HG03520 (cell line): Measurements from ENCODE around the gene CD14.
"Not testable (repeated sequence)": the region's sequence is repeated elsewhere in the genome, so short reads cannot be mapped to it uniquely, and the experiment has no call there.

Experiments
- ATAC-seq: cut with Tn5 transposase; IDR thresholded peaks from one replicate; pipeline ENCODE4 v1.9.1; 2021; ENCODE audit warnings: mild to moderate bottlenecking, moderate library complexity; ENCODE audit not compliant: unreplicated experiment

The CD14 gene

DNA sequence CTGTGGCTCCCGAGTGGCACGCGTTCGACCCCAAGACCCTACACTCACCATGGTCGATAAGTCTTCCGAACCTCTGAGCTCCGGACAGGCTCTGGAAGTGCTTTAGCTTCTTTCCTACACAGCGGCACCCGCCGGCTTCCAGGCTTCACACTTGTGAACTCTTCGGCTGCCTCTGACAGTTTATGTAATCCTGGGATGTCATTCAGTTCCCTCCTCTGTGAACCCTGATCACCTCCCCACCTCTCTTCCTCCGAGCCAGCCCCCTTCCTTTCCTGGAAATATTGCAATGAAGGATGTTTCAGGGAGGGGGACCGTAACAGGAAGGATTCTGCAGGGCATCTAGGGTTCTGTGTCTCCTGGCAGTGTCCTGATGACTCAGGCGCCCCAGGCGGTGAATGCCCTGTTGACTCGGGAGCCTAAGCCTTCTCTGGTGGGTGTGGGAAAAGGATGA is at the start of gene CD14:
Gene CD14, minus strand, starts transcription at position 155 of the 451 bp plus-strand sequence. Its CDS starts 104 bp downstream, at position 51.
- ATAC-seq = peak; percentile 16

DNA sequence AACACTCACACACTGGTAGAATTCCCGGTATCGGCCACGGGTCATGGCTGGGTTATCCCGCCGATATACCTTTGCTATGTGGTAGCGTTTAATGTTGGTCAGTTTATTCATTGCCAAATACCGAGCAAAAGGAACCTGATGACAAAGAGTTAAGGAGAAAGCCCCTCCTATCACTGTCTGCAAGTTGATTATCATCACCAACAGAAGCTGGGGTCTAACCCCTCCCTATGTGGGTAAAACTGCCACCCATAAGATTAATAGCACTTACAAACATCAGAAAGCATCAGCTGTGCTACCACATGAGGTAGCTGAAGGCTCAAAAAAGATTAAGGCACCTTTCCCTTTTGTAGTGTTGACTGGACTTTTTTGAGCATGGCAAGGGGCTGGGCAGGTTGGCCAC is 46.0 kb upstream of the CD14 start:
- ATAC-seq = no peak

GRCh38 chr5:140677947-140678346 is 45.0 kb upstream of the CD14 start:
- no peak for ATAC-seq

DNA sequence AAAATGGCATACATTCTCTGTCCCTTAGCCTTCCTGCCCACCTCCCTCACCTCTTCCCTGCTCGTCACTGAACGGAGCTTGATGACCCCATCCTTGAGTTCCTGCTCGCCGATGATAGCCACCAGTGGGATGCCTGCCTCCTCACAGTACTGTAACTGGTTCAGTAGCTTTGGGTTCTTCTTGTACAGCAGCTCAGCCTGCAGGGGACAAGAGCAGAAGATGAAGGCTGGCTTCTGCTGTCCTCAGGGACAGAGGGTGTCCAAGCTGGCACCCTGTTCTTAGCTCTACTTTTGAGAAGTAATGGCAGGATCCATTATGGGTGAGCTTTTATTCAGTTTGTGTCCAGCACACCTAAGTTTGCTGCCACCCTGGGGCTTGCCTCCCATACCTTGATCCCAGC is 41.7 kb upstream of the CD14 start:
- no peak for ATAC-seq

DNA sequence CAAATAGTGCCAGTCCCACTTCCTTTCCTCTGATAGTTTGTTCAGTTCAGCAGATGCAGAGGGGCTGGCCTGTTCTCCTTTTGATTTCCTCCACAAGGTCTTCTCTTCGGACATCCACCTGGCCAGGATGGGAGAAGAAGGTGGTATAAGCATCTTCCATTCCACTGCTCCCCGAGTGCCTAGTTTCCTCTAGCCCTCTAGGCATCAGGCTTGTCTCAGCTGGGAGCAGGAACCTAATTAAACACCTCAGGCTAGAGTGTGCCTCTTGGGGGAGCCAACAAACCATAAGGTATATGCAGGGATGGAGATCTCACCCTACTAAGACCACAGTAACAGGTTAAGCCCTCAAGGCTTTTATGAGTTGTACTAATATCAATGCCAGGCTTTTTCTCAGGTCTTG is 41.2 kb upstream of the CD14 start:
- ATAC-seq = no peak

GRCh38 chr5:140673187-140673976 is 40.4 kb upstream of the CD14 start, which contains the start of gene DND1:
Gene DND1 (minus strand): TSS chr5:140673576. CDS start chr5:140673542, 34 bp downstream.
- ATAC-seq = no peak

GRCh38 chr5:140672455-140673186 is 39.6 kb upstream of the CD14 start:
- no peak for ATAC-seq

DNA sequence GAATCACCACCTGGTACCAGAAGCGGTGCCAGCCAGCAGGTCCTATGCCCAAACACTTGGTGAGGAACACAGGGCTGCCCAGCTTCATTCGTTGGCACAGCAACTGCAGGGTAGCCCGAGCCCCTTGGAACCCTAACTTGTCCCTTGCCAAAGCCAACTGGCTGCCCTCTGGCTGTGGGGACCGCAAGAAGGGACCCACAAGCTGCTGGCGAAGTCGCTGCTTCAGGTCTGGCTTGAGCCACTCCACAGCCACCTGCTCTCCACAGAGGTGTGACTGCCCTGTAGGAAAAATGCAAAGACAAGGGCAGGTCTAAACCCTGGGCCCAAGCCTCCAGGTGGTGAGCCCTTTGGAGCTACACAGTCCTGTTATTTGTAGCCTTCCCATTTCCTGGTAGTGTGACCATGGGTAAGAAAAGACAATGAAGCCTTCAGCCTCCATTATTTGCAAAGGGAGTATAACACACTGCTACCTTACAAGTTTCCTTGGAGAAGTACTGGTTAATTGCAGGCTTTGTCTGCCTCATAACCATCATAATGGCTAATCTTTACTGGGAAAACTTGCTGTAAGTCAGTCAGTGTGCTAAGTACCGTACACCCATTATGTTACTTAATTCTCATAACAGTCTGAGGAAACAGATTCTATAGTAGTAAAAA is 38.6 kb upstream of the CD14 start:
- no peak for ATAC-seq

DNA sequence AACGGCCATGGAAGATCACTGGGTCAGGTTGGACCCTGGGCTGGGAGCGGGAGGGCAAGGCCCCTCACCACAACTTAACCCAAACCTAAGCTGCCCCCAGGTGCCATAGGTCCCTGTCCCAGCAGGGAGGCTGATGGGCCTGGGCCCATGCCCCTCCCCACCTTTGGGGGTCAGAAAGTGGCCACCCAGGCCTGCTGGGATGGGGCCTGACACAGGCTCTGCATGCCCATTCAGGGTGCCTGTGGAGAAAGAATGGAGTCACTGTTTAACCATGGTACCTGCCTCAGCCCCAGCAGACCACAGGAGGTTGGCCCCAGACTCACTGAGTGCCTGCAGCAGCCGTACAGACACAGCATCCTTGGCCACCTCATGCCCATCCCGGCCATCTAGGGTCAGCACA is 38.1 kb upstream of the CD14 start:
- not testable (repeated sequence) for ATAC-seq

DNA sequence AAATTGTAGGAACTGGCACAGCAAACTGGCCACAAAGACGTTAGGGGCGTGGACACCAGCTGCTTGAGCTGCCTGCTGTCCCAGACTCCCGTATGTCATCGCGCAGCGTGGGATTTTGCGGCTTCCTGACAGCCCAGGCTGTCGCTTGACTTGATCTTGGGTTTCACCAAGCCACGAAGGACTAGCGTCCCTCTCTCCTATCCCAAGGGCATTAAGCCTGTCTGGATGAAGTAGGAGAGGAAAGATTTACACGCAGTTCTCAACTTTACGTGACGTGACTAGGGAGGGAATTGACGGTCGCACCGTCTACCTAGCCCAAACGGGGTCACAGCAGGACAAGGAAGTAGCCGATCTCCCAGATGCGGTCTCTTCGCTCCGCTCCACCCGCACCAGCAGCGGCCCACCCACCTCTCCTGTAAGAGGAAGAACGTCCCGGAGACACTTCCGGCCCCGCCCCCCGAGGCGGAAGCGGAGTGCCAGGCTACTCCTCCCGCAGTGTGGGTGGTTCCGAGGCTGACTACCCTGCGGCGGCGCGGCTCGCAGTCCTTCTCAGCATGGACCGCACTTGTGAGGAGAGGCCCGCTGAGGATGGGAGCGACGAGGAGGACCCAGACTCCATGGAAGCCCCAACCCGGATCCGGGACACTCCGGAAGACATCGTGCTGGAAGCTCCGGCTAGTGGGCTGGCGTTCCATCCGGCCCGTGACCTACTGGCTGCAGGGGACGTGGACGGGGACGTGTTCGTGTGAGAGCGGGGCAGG is 31.6 kb upstream of the CD14 start, which contains the start of gene WDR55:
Gene WDR55, plus strand, starts transcription at position 546 of the 761 bp plus-strand sequence. Its CDS starts 9 bp downstream, at position 555.
- ATAC-seq = peak; percentile 96

DNA sequence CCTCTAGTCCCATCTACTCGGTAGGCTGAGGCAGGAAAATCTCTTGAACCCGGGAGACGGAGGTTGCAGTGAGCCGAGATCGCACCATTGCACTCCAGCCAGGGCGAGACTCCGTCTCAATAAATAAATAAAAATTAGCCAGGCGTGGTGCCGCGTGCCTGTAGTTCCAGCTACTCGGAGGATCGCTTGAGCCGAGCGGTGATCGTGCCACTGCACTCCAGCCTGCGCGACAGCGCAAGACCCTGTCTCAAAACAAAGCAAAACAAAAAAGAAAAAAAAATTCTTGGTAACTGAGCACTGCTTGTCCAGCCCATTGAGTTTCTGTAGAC is 31.0 kb upstream of the CD14 start:
- no peak for ATAC-seq

- ATAC-seq = not testable (repeated sequence)
These were observed 27.4 kb upstream of the CD14 start for GRCh38 chr5:140660371-140660770.

DNA sequence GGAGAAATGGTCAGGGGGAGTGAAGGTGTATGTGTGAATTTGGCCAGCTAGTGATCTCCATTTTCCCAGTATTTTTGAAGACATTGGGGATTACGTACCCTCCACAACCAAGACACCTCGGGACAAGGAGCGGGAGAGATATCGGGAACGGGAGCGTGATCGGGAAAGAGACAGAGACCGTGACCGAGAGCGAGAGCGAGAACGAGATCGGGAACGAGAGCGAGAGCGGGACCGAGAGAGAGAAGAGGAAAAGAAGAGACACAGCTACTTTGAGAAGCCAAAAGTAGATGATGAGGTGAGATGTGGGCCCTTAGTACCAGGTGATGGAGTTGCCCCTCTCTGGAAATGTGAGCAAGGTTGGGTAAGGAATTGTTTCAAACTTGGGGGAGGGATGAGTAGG is 25.9 kb upstream of the CD14 start:
- ATAC-seq = no peak

DNA sequence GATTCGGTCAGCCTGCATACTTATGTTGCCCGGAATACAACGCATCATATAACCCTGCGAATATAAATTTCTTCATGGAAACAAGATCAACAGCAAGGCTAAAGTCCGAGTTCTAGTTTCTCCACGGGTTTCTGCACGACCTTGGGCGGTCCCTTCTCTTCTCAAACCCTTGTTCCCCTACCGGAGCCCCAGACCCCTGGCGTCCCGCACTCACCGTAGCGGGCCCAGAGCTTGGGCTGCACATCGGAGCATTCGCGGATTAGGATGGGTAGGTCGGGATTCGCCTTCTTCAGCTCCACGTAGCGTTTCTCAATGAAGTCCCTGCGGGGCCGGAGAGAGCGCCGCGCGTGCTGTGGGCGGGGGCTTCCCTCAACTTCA is 14.1 kb upstream of the CD14 start:
- ATAC-seq = peak; percentile 25

DNA sequence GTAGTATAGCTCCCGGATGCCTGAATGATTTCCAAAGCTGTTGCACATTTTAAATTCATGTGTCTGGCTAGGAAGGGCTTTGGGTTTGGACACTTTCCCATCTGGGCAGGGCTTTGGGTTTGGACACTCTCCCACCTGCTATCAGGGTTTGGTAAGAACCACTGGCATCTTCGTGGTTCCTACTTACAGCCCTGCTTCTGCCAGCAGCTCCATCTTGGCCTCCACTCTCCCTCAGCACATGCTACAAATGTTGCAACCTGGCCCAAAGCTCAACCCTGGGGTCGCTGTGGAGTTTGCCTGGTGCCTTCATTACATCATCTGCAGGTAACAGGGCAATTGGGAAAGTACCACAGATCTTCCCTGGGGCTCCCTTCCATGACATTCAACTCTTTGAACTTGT is 9.7 kb upstream of the CD14 start:
- no peak for ATAC-seq

- ATAC-seq = no peak
These were observed 8.7 kb upstream of the CD14 start for GRCh38 chr5:140641716-140642115.

DNA sequence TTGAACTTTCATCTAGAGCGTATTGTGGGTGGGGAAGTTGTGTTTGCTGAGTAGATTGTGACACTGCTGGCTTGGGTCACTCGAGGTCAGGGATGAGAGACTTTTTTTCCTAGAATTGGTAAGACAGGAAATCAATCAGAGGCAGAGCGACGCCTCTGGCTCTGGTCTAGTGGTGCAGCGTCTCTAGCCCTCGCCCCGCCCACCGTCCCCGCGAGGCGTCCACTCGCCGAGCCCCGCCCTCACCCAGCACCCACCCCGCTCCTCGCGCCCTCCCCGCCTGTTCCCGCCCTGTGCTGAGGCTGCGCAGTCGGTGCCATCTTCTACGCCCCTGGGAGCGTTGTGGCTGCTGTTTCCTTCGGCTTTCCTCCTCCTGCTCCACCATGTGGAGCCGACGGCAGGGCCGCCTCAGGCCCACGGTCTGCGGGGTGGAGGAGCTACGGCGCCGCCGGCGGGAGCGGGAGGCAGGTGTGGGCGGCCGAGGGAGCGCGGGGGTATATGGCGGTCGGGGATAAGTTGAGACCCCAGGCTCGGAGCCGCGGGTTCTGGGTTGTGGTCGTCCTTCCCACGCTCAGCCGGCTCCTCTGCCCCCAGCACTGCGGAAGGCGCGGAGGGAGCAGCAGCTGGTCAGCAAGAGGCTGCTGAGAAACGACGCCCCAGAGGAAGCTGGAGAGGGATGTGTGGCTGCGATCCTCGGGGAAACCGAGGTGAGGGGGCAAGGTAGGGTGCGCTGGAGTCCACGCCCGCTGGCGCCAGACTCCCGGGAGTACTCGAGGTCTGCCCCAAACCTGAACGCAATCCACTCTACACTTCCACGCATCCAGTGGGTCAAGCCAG is 6.4 kb upstream of the CD14 start, which contains the start of gene TMCO6:
Gene TMCO6, plus strand, starts transcription at position 304 of the 834 bp plus-strand sequence. Its CDS starts 77 bp downstream, at position 381.
- peak; percentile 93 for ATAC-seq

GRCh38 chr5:140638898-140639147 is 5.8 kb upstream of the CD14 start:
- not testable (repeated sequence) for ATAC-seq

DNA sequence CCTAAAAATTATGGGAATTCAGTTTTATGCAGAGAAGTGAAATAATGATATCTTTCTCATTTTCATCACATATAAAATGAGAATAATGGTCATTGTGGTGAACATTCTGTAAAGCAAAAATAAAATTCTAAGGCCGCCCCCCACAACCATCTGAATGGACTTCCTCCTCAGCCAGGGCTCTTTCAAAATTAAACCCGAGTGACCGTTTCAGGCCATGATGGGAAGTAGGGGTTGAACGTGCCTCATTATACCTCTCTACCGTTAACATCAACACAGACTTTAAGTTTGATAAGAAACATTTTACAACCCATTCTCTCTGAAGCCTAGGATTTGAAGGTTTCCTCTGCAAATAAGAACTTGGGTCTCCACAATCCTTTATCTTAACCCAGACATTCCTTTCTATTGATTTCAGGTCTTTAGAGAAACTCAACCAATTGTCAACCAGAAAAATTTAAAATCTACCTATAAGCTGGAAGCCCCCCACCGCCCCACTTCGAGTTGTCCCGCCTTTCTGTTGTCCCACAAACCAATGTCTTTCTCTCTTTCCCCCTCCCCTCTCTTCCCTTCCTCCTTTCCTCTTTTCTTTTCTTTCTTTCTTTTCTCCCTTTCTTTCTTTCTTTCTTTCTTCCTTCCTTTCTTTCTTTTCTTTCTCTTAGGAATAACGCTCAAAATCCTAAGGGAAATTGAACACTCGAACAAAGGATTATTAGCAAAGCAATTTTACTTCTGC is 4.6 kb upstream of the CD14 start:
- no peak for ATAC-seq
